K562 (cell line): ENCODE data around the gene BNC2. TPM values are rescaled to one million over a fixed set of nuclear protein-coding genes. Genes with fewer than 3 reads are reported as not detected.

Experiments used
- ATAC-seq: fragments of 200-7000 bp; cut with Tn5 transposase; 3 replicates; pipeline ENCODE4 v1.9.1; 2020; ENCODE audit warnings: moderate library complexity
- BruUV-seq: library from RNA; stranded (reverse); fragments of 400-500 nt; replicated peaks from 2 replicates; lab custom pipeline; 2021; lab: Mats Ljungman, UMichigan
- CTCF ChIA-PET: fragments of 300-600 bp; formaldehyde crosslinking; extraction: SDS; loops from one replicate; lab custom pipeline; 2021; ENCODE audit warnings: low intra/inter-chr PET ratio; lab: Yijun Ruan, JAX
- POLR2A ChIA-PET: fragments of 300-600, 350-650 bp; sonication (Branson Sonifier 250); formaldehyde crosslinking; extraction: SDS; loops from one replicate; lab custom pipeline; 2021; ENCODE audit warnings: antibody characterized with exemption, inconsistent platforms; lab: Yijun Ruan, JAX
- DNase-seq, 4 experiments: peaks; one replicate each; pipeline versions ENCODE4 v3.0.0 to v3.0.0-alpha.2; 2011 to 2018; ENCODE audit warnings: low spot score in 3 of 4, mixed read lengths in 3 of 4; ENCODE audit errors: extremely low read depth in 1 of 4
- FAIRE-seq: peaks from 2 replicates; lab custom pipeline; 2011; peaks lifted over from hg19 to GRCh38; lab: Jason Lieb, UNC
- H2AFZ ChIP-seq: 2 replicates; pipeline ENCODE4 v1.6.0; 2011; ENCODE audit warnings: low read depth, low read length, control low read depth, inconsistent platforms
- H3K27ac ChIP-seq: fragments of 200-600 bp; 3 replicates; pipeline ENCODE4 v1.8.0; 2011; ENCODE audit warnings: low read depth, mild to moderate bottlenecking, control low read depth, inconsistent platforms, low read length, moderate library complexity, mixed read lengths; ENCODE audit errors: extremely low read depth
- H3K27me3 ChIP-seq, 2 experiments: fragments of 300-600 bp in 1 of 2; 2 replicates in 1 of 2; 3 replicates in 1 of 2; pipeline versions ENCODE4 v1.6.0 to v1.8.0; 2011; ENCODE audit warnings: inconsistent platforms in 2 of 2, low read length in 2 of 2, mild to moderate bottlenecking in 1 of 2, mixed read lengths in 1 of 2, moderate library complexity in 1 of 2; ENCODE audit not compliant: control insufficient read depth in 2 of 2, insufficient read depth in 2 of 2
- H3K36me3 ChIP-seq: fragments of 300-600 bp; 3 replicates; pipeline ENCODE4 v1.8.0; 2011; ENCODE audit warnings: mild to moderate bottlenecking, low read length, inconsistent platforms; ENCODE audit not compliant: control insufficient read depth, insufficient read depth
- H3K4me1 ChIP-seq, 2 experiments: fragments of 200-600 bp in 1 of 2; replicated peaks in 1 of 2; 2 replicates in 1 of 2; 3 replicates in 1 of 2; pipeline versions ENCODE4 v1.5.1 to v1.8.0; 2011; ENCODE audit warnings: inconsistent platforms in 2 of 2, low read length in 2 of 2, mild to moderate bottlenecking in 1 of 2, mixed read lengths in 1 of 2, moderate library complexity in 1 of 2; ENCODE audit not compliant: control insufficient read depth in 2 of 2, insufficient read depth in 2 of 2
- H3K4me2 ChIP-seq: 2 replicates; pipeline ENCODE4 v1.6.1; 2011; ENCODE audit warnings: low read length, control low read depth, inconsistent platforms, mixed read lengths; ENCODE audit not compliant: insufficient read depth
- H3K4me3 ChIP-seq: fragments of 200-600 bp; sonication (generic), shearing (Covaris generic); 2 replicates; pipeline ENCODE4 v1.5.1; 2016; ENCODE audit warnings: control low read depth, inconsistent platforms
- H3K79me2 ChIP-seq: fragments of 200-600 bp; 3 replicates; pipeline ENCODE4 v1.8.0; 2011; ENCODE audit warnings: low read length, inconsistent platforms; ENCODE audit not compliant: control insufficient read depth, insufficient read depth
- H3K9ac ChIP-seq, 2 experiments: 2 replicates each; pipeline versions ENCODE4 v1.6.0 to v1.6.1; 2011; ENCODE audit warnings: low read depth in 2 of 2, low read length in 2 of 2, control low read depth in 1 of 2, inconsistent platforms in 1 of 2, mild to moderate bottlenecking in 1 of 2, mixed read lengths in 1 of 2; ENCODE audit not compliant: insufficient read depth in 1 of 2
- H3K9me1 ChIP-seq: one replicate; pipeline ENCODE4 v1.6.0; 2011; ENCODE audit warnings: inconsistent platforms, mild to moderate bottlenecking, low read length, moderate library complexity; ENCODE audit not compliant: control insufficient read depth, insufficient read depth
- H3K9me3 ChIP-seq: replicated peaks from 2 replicates; pipeline ENCODE4 v1.5.1; 2011; ENCODE audit warnings: low read depth, low read length, inconsistent platforms; ENCODE audit not compliant: control insufficient read depth, insufficient read depth
- H4K20me1 ChIP-seq: replicated peaks from 2 replicates; pipeline ENCODE4 v1.6.1; 2011; ENCODE audit warnings: low read length, inconsistent platforms, mixed read lengths; ENCODE audit not compliant: control insufficient read depth, insufficient read depth
- BACH1 ChIP-seq: fragments of 200-800 bp; sonication (Bioruptor generic); IDR thresholded peaks from 2 replicates; pipeline ENCODE4 v1.6.1; 2016; ENCODE audit warnings: missing genetic modification characterization, missing compliant biosample characterization
- C11orf30 ChIP-seq: fragments of 450-650 bp; IDR thresholded peaks from 2 replicates; pipeline ENCODE4 v1.6.1; 2016; ENCODE audit warnings: low read depth, mild to moderate bottlenecking
- GABPA ChIP-seq: fragments of 200-800 bp; sonication (Bioruptor generic); conservative IDR thresholded peaks from 2 replicates; pipeline ENCODE4 v1.6.1; 2016; ENCODE audit warnings: low read depth, missing genetic modification characterization, missing compliant biosample characterization
- HMG20B ChIP-seq: fragments of 250-450 bp; sonication (Bioruptor Pico); IDR thresholded peaks from 2 replicates; pipeline ENCODE4 v1.5.0; 2021; ENCODE audit warnings: mild to moderate bottlenecking
- PHB ChIP-seq: fragments of 250-450 bp; sonication (Bioruptor Pico); IDR thresholded peaks from 2 replicates; pipeline ENCODE4 v1.5.0; 2021
- RHOXF2B ChIP-seq: fragments of 250-450 bp; sonication (Bioruptor Pico); conservative IDR thresholded peaks from 2 replicates; pipeline ENCODE4 v1.5.1; 2021
- SIN3B ChIP-seq: fragments of 450-650 bp; IDR thresholded peaks from 2 replicates; pipeline ENCODE4 v1.6.1; 2017; ENCODE audit warnings: low read depth, mild to moderate bottlenecking, moderate library complexity
- WGBS: fragments of 100-300 bp; shearing (Covaris generic); methylation state at CpG from one replicate; pipeline ENCODE4 v1.1.6; 2016; ENCODE audit warnings: low coverage, mixed read lengths; ENCODE audit not compliant: insufficient coverage; ENCODE audit errors: missing lambda C conversion rate; 5-methylcytosine and 5-hydroxymethylcytosine counted together
- in situ Hi-C: fragments of 300-500 bp; cut with MboI; formaldehyde crosslinking; loops from 4 replicates; pipeline ENCODE4 v1.15.0; 2018; ENCODE audit warnings: inconsistent platforms, mixed read lengths
- intact Hi-C: fragments of 100-400 bp; cut with micrococcal nuclease; formaldehyde crosslinking; loops from 2 replicates; pipeline ENCODE4 v1.14.2; 2022
- polyA plus RNA-seq, 8 experiments: library from polyadenylated mRNA; depleted of rRNA in 4 of 8; stranded (reverse) in 5 of 8; unstranded in 3 of 8; fragments of >200 nt; fragmentation: Nextera tagmentation in 2 of 8; fragmentation: Illumina TruSeq in 1 of 8; extraction: Ambion mirVana in 2 of 8; extraction: Trizol in 1 of 8; gene quantifications; 2 replicates each; pipeline versions ENCODE4 v1.2.1 to v1.2.3, GENCODE V29; 2011 to 2014; ENCODE audit warnings: inconsistent platforms in 1 of 8, missing spikeins in 1 of 8
- total RNA-seq, 7 experiments: library from RNA; depleted of rRNA in 6 of 7; stranded (reverse); fragments of >200 nt in 6 of 7; fragmentation: Illumina TruSeq in 2 of 7; extraction: Trizol in 2 of 7; gene quantifications; 2 replicates each; pipeline versions ENCODE4 v1.2.1 to v1.2.3, GENCODE V29; 2011 to 2021; ENCODE audit warnings: low replicate concordance in 1 of 7
- TF ChIP-seq, protein P1 (sequence below): sonication (generic); formaldehyde crosslinking; IDR thresholded peaks from 2 replicates; pipeline ENCODE4 v1.8.0; 2022; ENCODE audit warnings: missing genetic modification reagents, mild to moderate bottlenecking, borderline replicate concordance
- TF ChIP-seq, protein P2 (sequence below): sonication (generic); formaldehyde crosslinking; IDR thresholded peaks from 2 replicates; pipeline ENCODE4 v1.8.0; 2022; ENCODE audit warnings: mild to moderate bottlenecking, missing genetic modification reagents, borderline replicate concordance

The BNC2 gene
- total and polyA plus RNA-seq, 9 of the 15 experiments (the other 6 are each of a cell fraction or from before 2014, with no cell fraction given), result not detected

DNA sequence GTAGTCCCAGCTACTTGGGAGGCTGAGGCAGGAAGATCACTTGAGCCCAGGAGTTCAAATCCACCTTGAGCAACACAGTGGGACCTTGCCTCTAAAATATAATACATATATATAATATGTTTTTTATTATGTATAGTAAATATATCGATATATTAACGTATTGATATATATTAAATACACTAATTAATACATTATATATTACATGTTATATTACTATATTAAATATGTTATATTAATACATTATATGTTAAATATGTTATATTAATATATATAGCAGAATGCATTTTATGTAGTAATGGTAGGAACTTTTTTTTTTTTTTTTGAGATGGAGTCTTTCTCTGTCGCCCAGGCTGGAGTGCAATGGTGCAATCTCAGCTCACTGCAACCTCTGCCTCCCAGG lies 18.1 kb upstream of the BNC2 start:
- no TSS peak for BruUV-seq
- no peak for TF ChIP-seq BACH1
- TF ChIP-seq, protein P1, sequence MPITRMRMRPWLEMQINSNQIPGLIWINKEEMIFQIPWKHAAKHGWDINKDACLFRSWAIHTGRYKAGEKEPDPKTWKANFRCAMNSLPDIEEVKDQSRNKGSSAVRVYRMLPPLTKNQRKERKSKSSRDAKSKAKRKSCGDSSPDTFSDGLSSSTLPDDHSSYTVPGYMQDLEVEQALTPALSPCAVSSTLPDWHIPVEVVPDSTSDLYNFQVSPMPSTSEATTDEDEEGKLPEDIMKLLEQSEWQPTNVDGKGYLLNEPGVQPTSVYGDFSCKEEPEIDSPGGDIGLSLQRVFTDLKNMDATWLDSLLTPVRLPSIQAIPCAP (CRISPR knock-in tag), result no peak
- TF ChIP-seq C11orf30, result no peak
- no peak for TF ChIP-seq SIN3B
- no peak for TF ChIP-seq GABPA (tag)
- no peak for TF ChIP-seq RHOXF2B (CRISPR knock-in tag)
- TF ChIP-seq, protein P2, sequence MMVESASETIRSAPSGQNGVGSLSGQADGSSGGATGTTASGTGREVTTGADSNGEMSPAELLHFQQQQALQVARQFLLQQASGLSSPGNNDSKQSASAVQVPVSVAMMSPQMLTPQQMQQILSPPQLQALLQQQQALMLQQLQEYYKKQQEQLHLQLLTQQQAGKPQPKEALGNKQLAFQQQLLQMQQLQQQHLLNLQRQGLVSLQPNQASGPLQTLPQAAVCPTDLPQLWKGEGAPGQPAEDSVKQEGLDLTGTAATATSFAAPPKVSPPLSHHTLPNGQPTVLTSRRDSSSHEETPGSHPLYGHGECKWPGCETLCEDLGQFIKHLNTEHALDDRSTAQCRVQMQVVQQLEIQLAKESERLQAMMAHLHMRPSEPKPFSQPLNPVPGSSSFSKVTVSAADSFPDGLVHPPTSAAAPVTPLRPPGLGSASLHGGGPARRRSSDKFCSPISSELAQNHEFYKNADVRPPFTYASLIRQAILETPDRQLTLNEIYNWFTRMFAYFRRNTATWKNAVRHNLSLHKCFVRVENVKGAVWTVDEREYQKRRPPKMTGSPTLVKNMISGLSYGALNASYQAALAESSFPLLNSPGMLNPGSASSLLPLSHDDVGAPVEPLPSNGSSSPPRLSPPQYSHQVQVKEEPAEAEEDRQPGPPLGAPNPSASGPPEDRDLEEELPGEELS (CRISPR knock-in tag), result no peak
- TF ChIP-seq PHB (CRISPR knock-in tag), result no peak
- no peak for TF ChIP-seq HMG20B (CRISPR knock-in tag)
- TF ChIP-seq, all 486 proteins: peak for 0
- FAIRE-seq (no peak), ATAC-seq (no peak), DNase-seq (no peak)
- no peaks in the 10 kb centered on the region for H3K27me3 ChIP-seq
- CTCF ChIA-PET, result no interaction called here
- no peak overlapping the region for H3K27ac ChIP-seq
- H3K4me2 ChIP-seq, result no peak overlapping the region
- H3K9me1 ChIP-seq, result no peaks in the 10 kb centered on the region
- in situ Hi-C loops, result no loop called here
- no peaks in the 10 kb centered on the region for H3K9me3 ChIP-seq
- POLR2A ChIA-PET, result no interaction called here
- no peaks in the 10 kb centered on the region for H3K79me2 ChIP-seq
- no peaks in the 10 kb centered on the region for H3K4me1 ChIP-seq
- H2AFZ ChIP-seq, result no peak overlapping the region
- 0% methylated on average over 2 of the region's 3 CpGs for WGBS
- H4K20me1 ChIP-seq, result no peaks in the 10 kb centered on the region
- no peak overlapping the region for H3K9ac ChIP-seq
- H3K4me3 ChIP-seq, result no peak overlapping the region
- intact Hi-C loops, result no loop called here
- H3K36me3 ChIP-seq, result no peaks in the 10 kb centered on the region
